ENCODE results near the gene SKA1. TPM values are rescaled to one million over a fixed set of nuclear protein-coding genes. Genes with fewer than 3 reads are reported as not detected.

The SKA1 gene
- total RNA-seq (2021) (15.7 to 18.6 TPM (median 18.1 TPM) in 3 replicates), Bru-seq, nascent RNA (percentile 84 among the genes with signal in this experiment)
- long read RNA-seq, experiment 1, transcript SKA1-202 (7 exons, 979 nt) = major isoform, 41 of 89 reads
- long read RNA-seq, experiment 1, transcript SKA1-201 (7 exons, 2,905 nt) = minor isoform, 35 of 89 reads
- long read RNA-seq, experiment 1, partial matches to known transcripts = 3 of 89 reads
- long read RNA-seq, experiment 1, other reads (novel, unspliced or antisense) = 7 of 89 reads
- long read RNA-seq, experiment 2, partial matches to known transcripts = 2 of 25 reads
- long read RNA-seq, experiment 2, other reads (novel, unspliced or antisense) = 21 of 25 reads
- long read RNA-seq, experiment 3, partial matches to known transcripts = 2 of 10 reads
- long read RNA-seq, experiment 3, other reads (novel, unspliced or antisense) = 5 of 10 reads

GRCh38 chr18:50374753-50375391 is at the start of gene SKA1:
Gene SKA1, plus strand, starts transcription at chr18:50375046. Its CDS starts 785 bp downstream, at chr18:50375831.
- peak; percentile 95 for DNase-seq (ENCODE audit: low spot score)
- Mint-ChIP-seq H3K27ac (peak within 1 kb of the TSS; percentile 91), H3K4me1 (peaks cover 20% of the 10 kb centered on the region), H3K36me3 (peaks cover 15% of the 10 kb centered on the region), H3K9me3 (peaks cover 20% of the 10 kb centered on the region), H3K27me3 (ENCODE audit: low read depth) (peaks cover 5% of the 10 kb centered on the region), H3K4me3 (peak within 1 kb of the TSS; percentile 86)
- ChIA-PET CTCF (interaction anchor here (1.9 kb wide), 1 partner anchor 18 kb away, joined by 14 read pairs; no protein-coding TSS in a partner anchor), POLR2A (interaction anchor here (0.7 to 1.0 kb wide), 3 partner anchors 15 to 77 kb away, joined by 3 to 6 read pairs (median 3); no protein-coding TSS in a partner anchor)
- peak; percentile 97 for ATAC-seq
- no peak for TF ChIP-seq ZNF671 (CRISPR knock-in tag; IDR thresholded peaks at IDR 0.05)
- TF ChIP-seq ATF6 (CRISPR knock-in tag; IDR thresholded peaks at IDR 0.05) = no peak
- TF ChIP-seq ZNF219 (CRISPR knock-in tag; IDR thresholded peaks at IDR 0.05; ENCODE audit: borderline replicate concordance) = peak; percentile 65
- TF ChIP-seq IRF1 (CRISPR knock-in tag; IDR thresholded peaks at IDR 0.05) = no peak
- TF ChIP-seq TEAD4 (CRISPR knock-in tag; IDR thresholded peaks at IDR 0.05) = no peak
- peak; percentile 78; the same call in 1 of the 2 replicates for TF ChIP-seq ETV6 (CRISPR knock-in tag; IDR thresholded peaks at IDR 0.05)
- TF ChIP-seq MYBL2 (CRISPR knock-in tag; IDR thresholded peaks at IDR 0.05) = peak; percentile 83; the same call in 1 of the 2 replicates
- TF ChIP-seq ZNF281 (CRISPR knock-in tag; IDR thresholded peaks at IDR 0.05) = no peak
- no peak for TF ChIP-seq ZNF532 (CRISPR knock-in tag; IDR thresholded peaks at IDR 0.05; ENCODE audit: borderline replicate concordance)
- TF ChIP-seq ATF3 (CRISPR knock-in tag; conservative IDR thresholded peaks at IDR 0.05) = peak; percentile 84
- TF ChIP-seq MAX (CRISPR knock-in tag; IDR thresholded peaks at IDR 0.05) = peak; percentile 84
- TF ChIP-seq CREM (CRISPR knock-in tag; IDR thresholded peaks at IDR 0.05) = 0 out of 2 replicates have a peak, but pooled peaks have one; percentile 22
- no peak for TF ChIP-seq PRRX2 (CRISPR knock-in tag; IDR thresholded peaks at IDR 0.05)
- peak; percentile 60 for TF ChIP-seq FOXK1 (CRISPR knock-in tag; IDR thresholded peaks at IDR 0.05)
- peak; percentile 76; the same call in 1 of the 2 replicates for TF ChIP-seq FOXP1 (CRISPR knock-in tag; IDR thresholded peaks at IDR 0.05; ENCODE audit: borderline replicate concordance)
- peak; percentile 99 for TF ChIP-seq E2F4 (CRISPR knock-in tag; IDR thresholded peaks at IDR 0.05; ENCODE audit: borderline replicate concordance, low read depth)
- no peak for TF ChIP-seq SOX15 (CRISPR knock-in tag; IDR thresholded peaks at IDR 0.05)
- 0 out of 2 replicates have a peak, but pooled peaks have one; percentile 65 for TF ChIP-seq ZBTB21 (CRISPR knock-in tag; IDR thresholded peaks at IDR 0.05; ENCODE audit: borderline replicate concordance)
- no peak for TF ChIP-seq SMAD4 (CRISPR knock-in tag; IDR thresholded peaks at IDR 0.05)
- no peak for TF ChIP-seq NR2C2 (CRISPR knock-in tag; IDR thresholded peaks at IDR 0.05)
- TF ChIP-seq JUN (CRISPR knock-in tag; IDR thresholded peaks at IDR 0.05) = no peak
- TF ChIP-seq TEAD1 (CRISPR knock-in tag; IDR thresholded peaks at IDR 0.05) = 0 out of 2 replicates have a peak, but pooled peaks have one; percentile 47
- TF ChIP-seq JAZF1 (CRISPR knock-in tag; IDR thresholded peaks at IDR 0.05) = no peak
- no peak for TF ChIP-seq ZNF423 (CRISPR knock-in tag; IDR thresholded peaks at IDR 0.05)

Measured in WTC11 (cell line).